Stimulated activated naive B cell treated with anti-CD40 and anti-IgM and Interleukin-4, amounts not matched to agents 10 μg/mL and 1 μg/mL and 100 μg/mL, for 72 hours (primary cell): ENCODE results near the gene ARHGEF11.

Experiments
- ATAC-seq, 2 donors: fragments of 150-1000 bp; cut with Tn5 transposase; replicated peaks; 2 replicates each; pipeline ENCODE4 v1.10.0; 2021; ENCODE audit warnings: moderate library complexity in 1 of 2
- DNase-seq: peaks from one replicate; pipeline ENCODE4 v3.0.0; 2021
- H3K27ac Mint-ChIP-seq: one replicate; pipeline ENCODE4 v1.8.0; 2022; ENCODE audit warnings: mild to moderate bottlenecking, mixed read lengths
- H3K27me3 Mint-ChIP-seq, 2 donors: one replicate each; pipeline ENCODE4 v1.8.0; 2022; ENCODE audit warnings: mixed read lengths in 2 of 2
- H3K36me3 Mint-ChIP-seq, 2 donors: one replicate each; pipeline ENCODE4 v1.8.0; 2022; ENCODE audit warnings: mixed read lengths in 2 of 2, mild to moderate bottlenecking in 1 of 2
- H3K4me1 Mint-ChIP-seq, 2 donors: one replicate each; pipeline ENCODE4 v1.8.0; 2022; ENCODE audit warnings: mixed read lengths in 2 of 2, mild to moderate bottlenecking in 1 of 2
- H3K4me3 Mint-ChIP-seq, 2 donors: one replicate each; pipeline ENCODE4 v1.8.0; 2022; ENCODE audit warnings: mild to moderate bottlenecking in 2 of 2, mixed read lengths in 2 of 2, moderate library complexity in 1 of 2
- H3K9me3 Mint-ChIP-seq, 2 donors: one replicate each; pipeline ENCODE4 v1.8.0; 2022; ENCODE audit warnings: mixed read lengths in 2 of 2, mild to moderate bottlenecking in 1 of 2

Gene ARHGEF11

DNA sequence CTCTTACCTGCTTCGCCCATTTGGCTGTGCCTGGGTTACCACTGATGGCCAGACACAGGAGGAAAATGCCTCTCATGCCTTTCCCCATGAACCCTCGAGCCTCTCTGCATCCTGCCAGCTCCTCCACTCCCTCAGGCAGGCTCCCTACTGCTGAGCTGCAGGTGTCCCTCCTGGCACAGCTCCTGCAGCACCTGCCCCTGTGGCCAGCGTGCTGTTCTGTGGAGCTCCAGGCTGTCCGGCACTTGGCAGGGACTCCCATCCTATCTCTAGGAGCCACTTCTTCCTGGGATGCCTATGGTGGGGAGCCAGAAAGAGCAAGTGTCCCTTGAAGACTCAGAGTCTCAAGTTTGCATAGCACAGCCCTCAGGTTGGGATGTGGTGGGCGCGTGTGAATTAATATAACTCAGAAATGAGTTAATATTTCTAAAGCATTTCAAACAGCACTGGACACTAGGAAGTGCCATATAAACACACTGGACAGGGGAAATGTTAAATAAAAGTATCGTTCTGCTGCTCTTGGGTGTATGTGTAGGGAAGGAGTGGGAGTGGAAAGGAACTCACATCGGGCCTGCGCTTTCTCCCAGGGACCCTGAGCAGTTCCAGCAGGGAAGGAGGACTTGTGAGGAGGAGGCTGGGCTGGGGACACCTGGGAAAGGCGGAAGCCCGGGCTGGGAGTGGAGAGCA, 122.4 kb downstream of the ARHGEF11 start:
- DNase-seq (no peak), ATAC-seq (no peak)
- peak overlapping the region; percentile 29 to 51 for H3K4me3 Mint-ChIP-seq
- no peaks in the 10 kb centered on the region for H3K36me3 Mint-ChIP-seq
- H3K9me3 Mint-ChIP-seq: no peaks in the 10 kb centered on the region
- peaks cover 66 to 90% of the 10 kb centered on the region in 2 donors for H3K27me3 Mint-ChIP-seq
- peaks cover 10 to 33% of the 10 kb centered on the region in 2 donors for H3K4me1 Mint-ChIP-seq
- no peak overlapping the region for H3K27ac Mint-ChIP-seq

DNA sequence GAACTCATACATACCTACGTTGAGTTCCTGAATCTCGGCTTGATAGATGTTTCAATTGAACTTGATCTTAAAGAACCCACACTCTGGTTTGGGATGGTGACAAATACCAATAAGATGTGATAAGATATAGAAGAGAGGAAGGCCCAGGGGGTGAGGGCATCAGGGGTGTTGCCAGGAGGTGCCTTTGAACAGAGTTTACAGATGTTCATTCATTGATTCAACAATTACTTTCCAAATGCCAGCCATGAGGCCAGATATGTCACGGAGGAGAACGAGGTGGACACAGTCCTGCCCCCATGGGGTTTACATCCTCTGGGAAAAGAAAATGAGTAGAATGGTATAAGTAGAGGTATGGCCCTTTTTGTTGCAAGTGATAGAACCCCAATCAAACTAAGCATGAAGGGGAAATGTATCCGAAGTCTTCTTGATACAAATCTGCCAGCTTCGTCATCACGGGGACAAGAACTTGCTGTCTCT, 124.5 kb downstream of the ARHGEF11 start:
- no peak for DNase-seq
- Mint-ChIP-seq H3K27me3 (peaks cover 50 to 75% of the 10 kb centered on the region in 2 donors), H3K36me3 (no peaks in the 10 kb centered on the region), H3K9me3 (no peaks in the 10 kb centered on the region), H3K4me3 (no peak overlapping the region), H3K4me1 (peaks cover 6 to 22% of the 10 kb centered on the region in 2 donors), H3K27ac (no peak overlapping the region)
- no peak for ATAC-seq

DNA sequence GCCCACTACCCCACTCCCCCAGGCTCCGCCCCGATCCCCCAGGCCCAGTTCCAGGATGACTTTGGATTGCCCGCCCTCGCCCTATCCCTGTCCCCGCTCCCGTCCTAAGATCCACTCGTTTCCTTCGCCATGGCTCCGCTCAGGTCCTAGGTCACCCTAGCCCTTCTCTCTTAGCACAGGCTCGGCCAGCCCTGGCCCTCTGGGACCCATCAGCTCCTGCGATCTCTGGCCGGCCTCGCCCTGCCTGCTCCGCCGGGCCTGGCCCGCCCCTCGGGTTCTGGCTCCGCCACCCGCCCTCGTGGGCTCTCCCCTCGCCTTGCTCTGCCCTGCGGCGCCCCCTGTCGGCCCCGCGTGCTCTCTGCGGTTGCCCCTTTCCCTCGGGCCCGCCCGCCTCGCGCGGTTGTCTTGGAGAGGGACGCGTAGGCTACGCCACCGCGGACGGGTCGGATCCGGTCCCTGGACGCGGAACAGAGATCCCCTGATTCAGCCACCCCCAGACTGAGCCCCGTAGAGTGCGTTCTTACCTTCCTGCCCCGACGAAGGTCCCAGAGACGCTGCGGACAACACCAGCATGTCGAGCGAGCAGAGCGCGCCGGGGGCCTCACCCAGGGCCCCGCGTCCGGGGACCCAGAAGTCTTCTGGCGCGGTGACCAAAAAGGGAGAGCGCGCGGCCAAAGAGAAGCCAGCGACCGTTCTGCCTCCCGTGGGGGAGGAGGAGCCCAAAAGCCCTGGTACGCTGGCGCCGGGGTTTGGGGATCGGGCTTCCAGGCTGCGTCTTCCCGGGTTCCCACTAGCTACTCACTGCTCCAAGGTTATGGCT, 125.1 kb downstream of the ARHGEF11 start, which contains the start of gene LRRC71:
Gene LRRC71, plus strand, starts transcription at position 400 of the 820 bp plus-strand sequence. Its CDS starts 172 bp downstream, at position 572.
- H3K9me3 Mint-ChIP-seq: no peaks in the 10 kb centered on the region
- peak within 1 kb of the TSS in 1 of 2 donors; percentile 29 for H3K4me3 Mint-ChIP-seq
- peaks cover 49 to 74% of the 10 kb centered on the region in 2 donors for H3K27me3 Mint-ChIP-seq
- ATAC-seq (peak; percentile 82 to 83), DNase-seq (peak; percentile 39)
- H3K27ac Mint-ChIP-seq: no peak within 1 kb of the TSS
- H3K4me1 Mint-ChIP-seq: peaks cover 6 to 22% of the 10 kb centered on the region in 2 donors
- no peaks in the 10 kb centered on the region for H3K36me3 Mint-ChIP-seq

DNA sequence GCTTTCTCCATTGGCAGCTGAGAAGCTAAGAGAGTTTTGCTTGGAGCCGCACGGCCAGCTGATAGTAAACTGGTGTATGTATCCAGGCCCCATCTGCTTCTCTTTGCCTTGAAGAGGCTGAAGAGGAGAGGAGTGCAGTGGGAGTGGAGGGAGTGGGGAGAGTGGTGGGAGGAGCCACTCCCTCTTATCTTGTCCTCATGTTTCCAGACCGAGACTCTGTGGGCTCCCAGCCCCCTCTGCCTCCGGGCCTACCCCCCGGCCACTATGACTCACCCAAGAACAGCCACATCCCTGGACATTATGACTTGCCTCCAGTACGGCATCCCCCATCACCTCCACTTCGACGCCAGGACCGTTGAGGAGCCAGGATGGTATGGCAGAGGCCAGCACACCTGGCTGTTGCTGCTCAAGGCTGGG, 131.1 kb downstream of the ARHGEF11 start:
- ATAC-seq: no peak
- DNase-seq: no peak
- Mint-ChIP-seq H3K4me3 (no peak overlapping the region), H3K27ac (no peak overlapping the region), H3K27me3 (peaks cover 30 to 50% of the 10 kb centered on the region in 2 donors), H3K9me3 (no peaks in the 10 kb centered on the region), H3K36me3 (no peaks in the 10 kb centered on the region), H3K4me1 (peaks cover 0 to 3% of the 10 kb centered on the region in 2 donors)

DNA sequence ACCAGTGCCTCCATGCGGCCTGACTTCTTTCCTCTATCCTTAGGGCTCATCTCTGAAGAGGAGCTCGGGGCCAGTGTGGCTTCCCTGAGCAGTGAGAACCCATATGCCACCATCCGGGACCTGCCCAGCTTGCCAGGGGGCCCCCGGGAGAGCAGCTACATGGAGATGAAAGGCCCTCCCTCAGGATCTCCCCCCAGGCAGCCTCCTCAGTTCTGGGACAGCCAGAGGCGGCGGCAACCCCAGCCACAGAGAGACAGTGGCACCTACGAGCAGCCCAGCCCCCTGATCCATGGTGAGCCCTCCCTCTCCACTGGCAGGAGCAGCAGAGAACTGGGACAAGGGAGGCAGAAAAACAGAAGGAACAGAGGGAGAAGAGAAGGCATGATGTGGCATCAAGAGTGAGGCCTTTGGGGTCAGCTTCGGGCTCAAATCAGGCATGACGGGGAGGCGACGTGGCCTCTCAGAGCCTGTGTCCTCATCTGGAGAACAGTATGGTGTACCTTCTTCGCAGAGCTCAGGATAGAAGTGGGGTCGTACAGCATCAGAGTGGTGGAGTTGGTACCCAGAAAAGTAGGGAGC, 131.6 kb downstream of the ARHGEF11 start:
- peaks cover 29 to 46% of the 10 kb centered on the region in 2 donors for H3K27me3 Mint-ChIP-seq

DNA sequence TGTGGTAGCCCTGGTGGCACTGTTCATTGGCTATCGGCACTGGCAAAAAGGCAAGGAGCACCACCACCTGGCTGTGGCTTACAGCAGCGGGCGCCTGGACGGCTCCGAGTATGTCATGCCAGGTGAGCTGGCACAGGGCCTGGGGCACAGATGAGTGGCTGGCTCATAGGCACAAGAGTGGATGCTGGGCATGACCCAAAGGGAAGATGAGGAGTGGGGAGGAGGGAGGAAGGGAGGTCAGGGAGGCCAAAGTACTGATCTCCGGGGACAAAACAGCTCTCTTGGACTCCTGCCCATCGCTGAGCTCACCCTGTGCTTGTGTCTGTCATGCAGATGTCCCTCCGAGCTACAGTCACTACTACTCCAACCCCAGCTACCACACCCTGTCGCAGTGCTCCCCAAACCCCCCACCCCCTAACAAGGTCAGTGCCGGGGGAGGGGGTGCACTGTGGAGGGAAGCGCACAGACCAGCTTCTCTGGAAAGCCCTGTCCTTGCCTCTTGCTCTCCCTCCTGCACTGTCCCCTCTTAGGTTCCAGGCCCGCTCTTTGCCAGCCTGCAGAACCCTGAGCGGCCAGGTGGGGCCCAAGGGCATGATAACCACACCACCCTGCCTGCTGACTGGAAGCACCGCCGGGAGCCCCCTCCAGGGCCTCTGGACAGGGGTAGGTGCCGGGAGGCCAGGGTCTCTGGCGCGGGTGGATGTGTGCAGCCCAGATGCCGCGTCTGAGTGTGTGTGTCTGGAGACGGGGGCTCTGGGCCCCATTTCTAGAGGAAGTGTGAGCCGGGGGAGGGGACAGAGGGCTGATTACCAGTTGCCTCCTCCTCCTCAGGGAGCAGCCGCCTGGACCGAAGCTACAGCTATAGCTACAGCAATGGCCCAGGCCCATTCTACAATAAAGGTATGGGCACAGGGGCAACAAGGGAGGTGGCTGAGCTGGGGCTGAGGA, 132.4 kb downstream of the ARHGEF11 start:
- DNase-seq (no peak), ATAC-seq (no peak)
- Mint-ChIP-seq H3K27ac (no peak overlapping the region), H3K27me3 (peaks cover 28 to 46% of the 10 kb centered on the region in 2 donors), H3K4me1 (peaks cover 0 to 3% of the 10 kb centered on the region in 2 donors), H3K9me3 (no peaks in the 10 kb centered on the region), H3K4me3 (no peak overlapping the region), H3K36me3 (no peaks in the 10 kb centered on the region)

More for the DNA sequence above, 131.6 kb downstream of the ARHGEF11 start:
- Mint-ChIP-seq H3K4me3 (no peak overlapping the region), H3K9me3 (no peaks in the 10 kb centered on the region), H3K27ac (no peak overlapping the region), H3K4me1 (peaks cover 0 to 3% of the 10 kb centered on the region in 2 donors), H3K36me3 (no peaks in the 10 kb centered on the region)
- ATAC-seq (no peak), DNase-seq (no peak)

DNA sequence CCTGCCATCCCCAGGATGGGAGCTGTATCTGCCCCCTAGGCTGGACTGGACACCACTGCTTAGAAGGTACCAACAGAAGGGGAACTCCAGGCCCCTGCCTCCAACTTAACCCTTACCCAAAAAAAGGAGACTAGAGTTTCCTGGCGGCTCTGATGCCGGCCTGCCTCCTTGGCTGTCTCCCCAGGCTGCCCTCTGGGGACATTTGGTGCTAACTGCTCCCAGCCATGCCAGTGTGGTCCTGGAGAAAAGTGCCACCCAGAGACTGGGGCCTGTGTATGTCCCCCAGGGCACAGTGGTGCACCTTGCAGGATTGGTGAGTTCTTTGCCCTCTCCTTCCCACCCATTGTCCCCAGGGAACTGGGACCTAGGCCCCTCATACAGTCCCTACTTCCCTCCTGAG, 133.2 kb downstream of the ARHGEF11 start:
- no peaks in the 10 kb centered on the region for H3K9me3 Mint-ChIP-seq
- H3K4me1 Mint-ChIP-seq: peaks cover 0 to 3% of the 10 kb centered on the region in 2 donors
- DNase-seq (no peak), ATAC-seq (no peak)
- H3K27ac Mint-ChIP-seq: no peak overlapping the region
- no peaks in the 10 kb centered on the region for H3K36me3 Mint-ChIP-seq
- no peak overlapping the region for H3K4me3 Mint-ChIP-seq
- peaks cover 28 to 46% of the 10 kb centered on the region in 2 donors for H3K27me3 Mint-ChIP-seq

DNA sequence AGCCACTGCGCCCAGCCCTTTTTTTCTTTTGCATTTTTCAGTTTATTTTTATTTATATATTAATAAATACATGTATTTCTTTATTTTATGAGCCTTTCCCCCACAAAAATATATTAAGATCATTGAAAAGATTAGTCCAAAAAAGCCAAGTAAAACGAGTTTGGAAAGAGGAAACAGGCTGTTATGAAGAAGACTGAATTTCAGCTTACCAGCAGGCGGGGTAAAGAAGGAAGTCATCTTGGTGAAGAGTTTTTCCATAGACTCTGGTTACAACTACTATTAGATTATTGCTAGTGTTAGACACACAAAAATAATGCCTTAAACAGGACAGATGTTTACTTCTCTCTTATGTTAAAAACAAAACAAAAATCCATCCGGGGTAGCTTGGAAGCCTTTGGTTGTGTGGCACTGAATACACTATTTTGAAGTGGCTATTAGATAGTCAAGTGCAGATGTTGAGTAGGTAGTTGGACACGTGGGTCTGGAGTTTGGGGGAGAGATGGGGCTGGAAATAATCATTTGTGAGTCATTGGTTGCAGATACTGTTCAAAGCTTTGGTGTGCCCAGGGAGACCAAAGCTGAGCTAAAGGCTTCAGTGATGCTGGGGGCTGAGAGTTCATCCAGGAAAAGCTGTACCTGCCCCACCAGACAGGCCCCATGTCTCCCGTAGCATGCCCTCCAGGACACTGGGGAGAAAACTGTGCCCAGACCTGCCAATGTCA, 133.8 kb downstream of the ARHGEF11 start:
- Mint-ChIP-seq H3K27ac (no peak overlapping the region), H3K4me1 (peaks cover 0 to 7% of the 10 kb centered on the region in 2 donors), H3K9me3 (no peaks in the 10 kb centered on the region), H3K27me3 (peaks cover 33 to 51% of the 10 kb centered on the region in 2 donors), H3K4me3 (no peak overlapping the region), H3K36me3 (no peaks in the 10 kb centered on the region)
- DNase-seq (no peak), ATAC-seq (no peak)

DNA sequence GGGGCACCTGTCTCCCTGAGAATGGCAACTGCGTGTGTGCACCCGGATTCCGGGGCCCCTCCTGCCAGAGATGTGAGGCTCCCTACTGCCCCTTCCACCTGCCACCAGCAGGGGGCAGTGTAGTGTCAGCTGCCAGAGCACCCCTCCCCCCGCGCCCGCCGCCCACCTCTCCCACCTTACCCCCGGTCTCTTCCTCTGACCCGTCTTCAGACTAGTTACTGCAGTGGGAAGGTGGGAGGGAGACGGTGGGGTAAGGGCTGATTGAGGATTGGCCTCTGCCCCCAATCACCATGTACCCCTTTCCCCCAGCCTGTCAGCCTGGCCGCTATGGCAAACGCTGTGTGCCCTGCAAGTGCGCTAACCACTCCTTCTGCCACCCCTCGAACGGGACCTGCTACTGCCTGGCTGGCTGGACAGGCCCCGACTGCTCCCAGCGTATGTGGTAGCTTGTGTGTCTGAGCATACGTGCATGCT, 135.2 kb downstream of the ARHGEF11 start:
- ATAC-seq: peak; percentile 38 to 60
- Mint-ChIP-seq H3K4me1 (peaks cover 0 to 7% of the 10 kb centered on the region in 2 donors), H3K36me3 (no peaks in the 10 kb centered on the region), H3K27ac (no peak overlapping the region), H3K27me3 (peaks cover 38 to 51% of the 10 kb centered on the region in 2 donors), H3K9me3 (no peaks in the 10 kb centered on the region), H3K4me3 (no peak overlapping the region)
- DNase-seq: no peak

DNA sequence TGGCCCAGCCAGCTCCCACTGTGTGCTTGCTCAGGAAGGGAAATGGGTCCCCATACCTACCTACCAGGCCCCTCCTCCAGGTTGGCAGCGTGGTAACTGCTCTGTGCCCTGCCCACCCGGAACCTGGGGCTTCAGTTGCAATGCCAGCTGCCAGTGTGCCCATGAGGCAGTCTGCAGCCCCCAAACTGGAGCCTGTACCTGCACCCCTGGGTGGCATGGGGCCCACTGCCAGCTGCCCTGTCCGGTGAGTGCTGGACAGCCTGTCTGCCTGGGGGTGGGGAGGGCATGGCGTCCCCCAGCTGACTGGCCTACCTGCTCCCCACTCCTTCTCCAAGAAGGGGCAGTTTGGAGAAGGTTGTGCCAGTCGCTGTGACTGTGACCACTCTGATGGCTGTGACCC, 135.9 kb downstream of the ARHGEF11 start:
- no peaks in the 10 kb centered on the region for H3K36me3 Mint-ChIP-seq
- no peak overlapping the region for H3K4me3 Mint-ChIP-seq
- peaks cover 0 to 7% of the 10 kb centered on the region in 2 donors for H3K4me1 Mint-ChIP-seq
- no peak overlapping the region for H3K27ac Mint-ChIP-seq
- ATAC-seq (no peak), DNase-seq (no peak)
- peaks cover 32 to 46% of the 10 kb centered on the region in 2 donors for H3K27me3 Mint-ChIP-seq
- H3K9me3 Mint-ChIP-seq: no peaks in the 10 kb centered on the region

DNA sequence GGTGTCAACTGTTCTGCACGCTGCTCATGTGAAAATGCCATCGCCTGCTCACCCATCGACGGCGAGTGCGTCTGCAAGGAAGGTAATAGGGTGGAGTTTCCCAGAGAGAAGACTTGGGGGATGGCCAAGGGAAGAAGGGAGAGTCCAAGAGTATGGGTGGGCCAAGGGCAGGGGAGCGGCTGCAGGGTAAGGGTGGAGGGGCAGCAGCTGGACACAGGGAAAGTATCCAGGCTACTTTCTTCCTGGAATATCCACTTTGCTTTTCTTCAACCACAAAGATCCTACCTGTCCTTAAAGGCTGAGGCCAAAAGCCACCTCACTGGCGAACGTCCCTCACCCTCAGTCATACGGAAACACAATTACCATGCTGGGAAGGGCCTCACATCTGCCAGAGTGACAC, 136.6 kb downstream of the ARHGEF11 start:
- Mint-ChIP-seq H3K27me3 (peaks cover 27 to 39% of the 10 kb centered on the region in 2 donors), H3K9me3 (no peaks in the 10 kb centered on the region), H3K36me3 (no peaks in the 10 kb centered on the region), H3K27ac (no peak overlapping the region), H3K4me1 (peaks cover 0 to 7% of the 10 kb centered on the region in 2 donors), H3K4me3 (no peak overlapping the region)
- DNase-seq (no peak), ATAC-seq (no peak)

DNA sequence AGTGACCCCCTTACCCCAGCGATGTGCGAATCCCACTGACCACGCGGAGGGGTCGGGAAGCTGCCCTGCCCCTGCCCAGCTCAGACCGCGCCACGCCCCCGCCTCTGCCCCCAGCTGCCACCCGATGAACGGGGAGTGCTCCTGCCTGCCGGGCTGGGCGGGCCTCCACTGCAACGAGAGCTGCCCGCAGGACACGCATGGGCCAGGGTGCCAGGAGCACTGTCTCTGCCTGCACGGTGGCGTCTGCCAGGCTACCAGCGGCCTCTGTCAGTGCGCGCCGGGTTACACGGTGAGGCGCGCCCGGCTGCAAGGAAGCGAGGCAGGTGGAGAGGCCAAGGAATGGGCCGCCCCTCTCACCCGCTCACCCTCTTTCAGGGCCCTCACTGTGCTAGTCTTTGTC, 137.0 kb downstream of the ARHGEF11 start:
- Mint-ChIP-seq H3K4me3 (no peak overlapping the region), H3K36me3 (no peaks in the 10 kb centered on the region), H3K4me1 (peaks cover 0 to 7% of the 10 kb centered on the region in 2 donors), H3K27ac (no peak overlapping the region), H3K27me3 (peaks cover 25 to 38% of the 10 kb centered on the region in 2 donors), H3K9me3 (no peaks in the 10 kb centered on the region)
- no peak for DNase-seq
- no peak for ATAC-seq
